ENCODE results near the gene POLA2. TPM values are rescaled to one million over a fixed set of nuclear protein-coding genes. Genes with fewer than 3 reads are reported as not detected.

The POLA2 gene
- total and polyA plus RNA-seq, 9 of the 15 experiments (the other 6 are each of a cell fraction or from before 2014, with no cell fraction given): 2.7 to 134 (median 44.4) TPM

DNA sequence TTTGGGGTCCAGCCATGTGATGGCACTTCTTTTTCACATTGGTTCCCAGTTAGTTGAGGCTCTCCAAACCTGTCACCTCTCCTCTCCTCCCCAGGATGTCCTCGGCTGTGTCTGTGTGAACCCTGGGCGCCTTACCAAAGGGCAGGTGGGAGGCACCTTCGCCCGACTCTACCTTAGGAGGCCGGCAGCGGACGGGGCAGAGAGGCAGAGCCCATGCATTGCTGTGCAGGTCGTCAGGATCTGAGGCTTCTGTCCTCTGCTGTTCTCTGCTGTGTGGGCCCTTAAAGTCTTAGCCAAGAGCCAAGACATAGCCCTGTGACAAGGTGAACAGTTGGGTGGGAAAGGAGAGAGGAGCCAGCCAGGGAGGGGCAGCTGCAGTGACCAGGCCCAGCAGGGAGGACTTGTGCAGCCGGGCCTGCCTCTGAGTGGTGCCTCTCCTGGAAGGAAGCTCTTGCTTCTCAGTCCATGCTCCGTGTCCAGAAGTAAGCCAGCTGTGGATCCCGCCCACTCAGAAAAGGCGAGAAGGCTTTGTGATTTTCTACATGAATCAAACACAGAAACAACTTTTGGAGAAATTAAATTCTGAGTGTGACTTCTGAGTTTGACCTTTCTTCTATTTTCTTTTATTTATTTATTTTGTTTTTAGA lies 35.4 kb downstream of the POLA2 start:
- peaks cover 75% of the 10 kb centered on the region for H3K36me3 ChIP-seq (ENCODE audit: control insufficient read depth, insufficient read depth, low read length)
- peaks cover 6% of the 10 kb centered on the region for H4K20me1 ChIP-seq (replicated peaks; ENCODE audit: control insufficient read depth, insufficient read depth, low read length)
- in situ Hi-C loops (cut with MboI): no loop called here
- WGBS (ENCODE audit: insufficient coverage, low coverage, missing lambda C conversion rate): 77% methylated on average over 12 of the region's 12 CpGs
- H3K27me3 ChIP-seq (ENCODE audit: control insufficient read depth in 2 of 2, insufficient read depth in 2 of 2, low read length in 2 of 2): no peaks in the 10 kb centered on the region
- TF ChIP-seq ATF1 (CRISPR knock-in tag; IDR thresholded peaks at IDR 0.05) (no peak), ATF1 (tag; IDR thresholded peaks at IDR 0.05) (no peak), NR2C1 (IDR thresholded peaks at IDR 0.05) (no peak), NR2C1 (tag; IDR thresholded peaks at IDR 0.05) (no peak), ZC3H11A (IDR thresholded peaks at IDR 0.05; ENCODE audit: low read depth, low read length) (no peak), ZKSCAN8 (CRISPR knock-in tag; IDR thresholded peaks at IDR 0.05) (no peak), SIX5 (IDR thresholded peaks at IDR 0.05; ENCODE audit: borderline replicate concordance in 1 of 2, insufficient read depth in 1 of 2, low read depth in 1 of 2, low read length in 2 of 2) (no peak), CBX5 (IDR thresholded peaks at IDR 0.05; ENCODE audit: borderline replicate concordance, low read depth) (no peak), CBFB (CRISPR knock-in tag; IDR thresholded peaks at IDR 0.05) (no peak), CBX3 (IDR thresholded peaks at IDR 0.05; ENCODE audit: borderline replicate concordance in 1 of 2, low read length in 2 of 2) (no peak), GABPB2 (CRISPR knock-in tag; conservative IDR thresholded peaks at IDR 0.05) (no peak)
- no peak for ATAC-seq
- intact Hi-C loops (cut with micrococcal nuclease): no loop called here
- H3K4me3 ChIP-seq: no peak overlapping the region
- no peak overlapping the region for H3K27ac ChIP-seq (ENCODE audit: extremely low read depth, low read depth, low read length)
- BruUV-seq (replicated peaks): no TSS peak
- no peak overlapping the region for H3K4me2 ChIP-seq (ENCODE audit: insufficient read depth, low read length)
- H2AFZ ChIP-seq (ENCODE audit: low read depth, low read length): no peak overlapping the region
- H3K9me3 ChIP-seq (replicated peaks; ENCODE audit: control insufficient read depth, insufficient read depth, low read depth, low read length): no peaks in the 10 kb centered on the region
- H3K9ac ChIP-seq (ENCODE audit: insufficient read depth in 1 of 2, low read depth in 2 of 2, low read length in 2 of 2): no peak overlapping the region
- ChIA-PET CTCF (ENCODE audit: low intra/inter-chr PET ratio) (no interaction called here), POLR2A (interaction anchor here (0.6 to 2.9 kb wide), 5 partner anchors 11 to 256 kb away, joined by 3 to 17 read pairs (median 4); partner anchors contain the start of gene POLA2)
- no peaks in the 10 kb centered on the region for H3K79me2 ChIP-seq (ENCODE audit: control insufficient read depth, insufficient read depth, low read length)
- no peak for FAIRE-seq
- DNase-seq (ENCODE audit: extremely low read depth in 1 of 4, low spot score in 3 of 4): no peak
- H3K4me1 ChIP-seq (replicated peaks in 1 of 2; ENCODE audit: control insufficient read depth in 2 of 2, insufficient read depth in 2 of 2, low read length in 2 of 2): peaks cover 13 to 15% of the 10 kb centered on the region in 2 experiments; a peak in 4 of 5 replicates
- H3K9me1 ChIP-seq (ENCODE audit: control insufficient read depth, insufficient read depth, low read length): no peaks in the 10 kb centered on the region
